Glutamatergic neuron (in vitro differentiated cells): Measurements from ENCODE around the gene ZNF579. TPM values are rescaled to one million over a fixed set of nuclear protein-coding genes. Genes with fewer than 3 reads are reported as not detected.

Experiments used
- DNase-seq: peaks from one replicate; pipeline ENCODE4 v3.0.0; 2022
- H3K27ac Mint-ChIP-seq: one replicate; pipeline ENCODE4 v1.8.0; 2020; ENCODE audit warnings: mild to moderate bottlenecking, mixed read lengths, inconsistent platforms; ENCODE audit not compliant: unreplicated experiment
- H3K27me3 Mint-ChIP-seq: one replicate; pipeline ENCODE4 v1.8.0; 2020; ENCODE audit warnings: mild to moderate bottlenecking, moderate library complexity, mixed read lengths, inconsistent platforms; ENCODE audit not compliant: unreplicated experiment
- H3K36me3 Mint-ChIP-seq: one replicate; pipeline ENCODE4 v1.8.0; 2020; ENCODE audit warnings: mild to moderate bottlenecking, mixed read lengths, inconsistent platforms; ENCODE audit not compliant: unreplicated experiment
- H3K4me1 Mint-ChIP-seq: one replicate; pipeline ENCODE4 v1.8.0; 2020; ENCODE audit warnings: mild to moderate bottlenecking, low read depth, mixed read lengths, inconsistent platforms; ENCODE audit not compliant: unreplicated experiment
- H3K4me3 Mint-ChIP-seq: one replicate; pipeline ENCODE4 v1.8.0; 2020; ENCODE audit warnings: mild to moderate bottlenecking, mixed read lengths, inconsistent platforms; ENCODE audit not compliant: unreplicated experiment
- H3K9me3 Mint-ChIP-seq: one replicate; pipeline ENCODE4 v1.8.0; 2020; ENCODE audit warnings: mild to moderate bottlenecking, moderate library complexity, mixed read lengths, inconsistent platforms; ENCODE audit not compliant: unreplicated experiment
- total RNA-seq: library from RNA; stranded (reverse); fragmentation: NEBNext Ultra II Directional; extraction: Animal tissue kit (Norgen Biotek cat#: 25700); gene quantifications from one replicate; pipeline ENCODE4 v1.2.1, GENCODE V29; 2021; ENCODE audit not compliant: unreplicated experiment
- TF ChIP-seq, protein P1 (sequence below): fragments of 200-600 bp; sonication (generic); IDR thresholded peaks from one replicate; pipeline ENCODE4 v1.5.0; 2021; ENCODE audit not compliant: partially characterized antibody, unreplicated experiment

Gene ZNF579
- total RNA-seq, 1 donor from 2014 or later, result 48.9 TPM

DNA sequence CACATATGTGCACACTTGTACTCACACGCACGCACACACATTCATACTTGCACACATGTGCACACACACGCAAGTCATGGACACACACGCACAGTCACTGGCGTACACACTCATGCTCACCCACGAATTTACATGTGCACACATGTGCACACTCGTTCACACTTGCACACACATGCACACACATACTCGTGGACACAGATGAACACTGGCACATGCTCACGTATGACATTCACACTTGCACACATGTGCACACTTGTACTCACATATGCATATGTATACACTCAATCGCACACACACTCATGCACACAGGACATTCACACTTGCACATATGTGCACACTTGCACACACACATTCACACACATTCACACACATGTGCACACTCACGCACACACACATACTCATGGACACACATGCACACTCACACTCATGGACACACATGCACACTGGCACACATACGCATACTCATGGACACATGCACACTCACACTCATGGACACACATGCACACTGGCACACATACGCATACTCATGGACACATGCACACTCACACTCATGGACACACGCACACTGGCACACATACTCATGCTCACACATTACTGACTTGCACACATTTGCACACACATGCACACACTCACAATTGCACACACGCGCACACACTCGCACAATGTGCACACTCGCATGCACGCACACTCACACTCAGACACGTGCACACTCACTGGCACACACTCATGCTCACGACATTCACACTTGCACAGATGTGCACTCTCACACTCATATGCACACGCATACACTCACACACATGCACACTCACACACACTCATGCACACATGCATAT, 53.2 kb downstream of the ZNF579 start:
- H3K4me3 Mint-ChIP-seq, result no peak overlapping the region
- TF ChIP-seq, protein P1, sequence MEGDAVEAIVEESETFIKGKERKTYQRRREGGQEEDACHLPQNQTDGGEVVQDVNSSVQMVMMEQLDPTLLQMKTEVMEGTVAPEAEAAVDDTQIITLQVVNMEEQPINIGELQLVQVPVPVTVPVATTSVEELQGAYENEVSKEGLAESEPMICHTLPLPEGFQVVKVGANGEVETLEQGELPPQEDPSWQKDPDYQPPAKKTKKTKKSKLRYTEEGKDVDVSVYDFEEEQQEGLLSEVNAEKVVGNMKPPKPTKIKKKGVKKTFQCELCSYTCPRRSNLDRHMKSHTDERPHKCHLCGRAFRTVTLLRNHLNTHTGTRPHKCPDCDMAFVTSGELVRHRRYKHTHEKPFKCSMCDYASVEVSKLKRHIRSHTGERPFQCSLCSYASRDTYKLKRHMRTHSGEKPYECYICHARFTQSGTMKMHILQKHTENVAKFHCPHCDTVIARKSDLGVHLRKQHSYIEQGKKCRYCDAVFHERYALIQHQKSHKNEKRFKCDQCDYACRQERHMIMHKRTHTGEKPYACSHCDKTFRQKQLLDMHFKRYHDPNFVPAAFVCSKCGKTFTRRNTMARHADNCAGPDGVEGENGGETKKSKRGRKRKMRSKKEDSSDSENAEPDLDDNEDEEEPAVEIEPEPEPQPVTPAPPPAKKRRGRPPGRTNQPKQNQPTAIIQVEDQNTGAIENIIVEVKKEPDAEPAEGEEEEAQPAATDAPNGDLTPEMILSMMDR, result no peak
- H3K9me3 Mint-ChIP-seq, result peaks cover 2% of the 10 kb centered on the region
- peaks cover 2% of the 10 kb centered on the region for H3K27me3 Mint-ChIP-seq
- no peaks in the 10 kb centered on the region for H3K36me3 Mint-ChIP-seq
- H3K4me1 Mint-ChIP-seq, result peaks cover 2% of the 10 kb centered on the region
- DNase-seq, result no peak
- no peak overlapping the region for H3K27ac Mint-ChIP-seq

Other genes starting within 250 kb of the ZNF579 start
- 105 TPM for gene KMT5C, start 241.0 kb downstream of the ZNF579 start, total RNA-seq
- 2.8 TPM for gene COX6B2, start 226.1 kb downstream of the ZNF579 start, total RNA-seq
- gene GARIN5B, start 217.6 kb downstream of the ZNF579 start, total RNA-seq, result 0.17 TPM
- 18.1 TPM for gene IL11, start 210.4 kb downstream of the ZNF579 start, total RNA-seq
- 3.7 TPM for gene TMEM190, start 204.0 kb downstream of the ZNF579 start, total RNA-seq
- gene TMEM238, start 196.6 kb downstream of the ZNF579 start, total RNA-seq, result 1.3 TPM
- 1,087 TPM for gene RPL28, start 194.9 kb downstream of the ZNF579 start, total RNA-seq
- gene UBE2S, start 173.1 kb downstream of the ZNF579 start, total RNA-seq, result 235 TPM
- 3.2 TPM for gene SHISA7, start 137.5 kb downstream of the ZNF579 start, total RNA-seq
- gene ISOC2, start 119.2 kb downstream of the ZNF579 start, total RNA-seq, result 24.9 TPM
- not detected for gene C19orf85, start 116.1 kb downstream of the ZNF579 start, total RNA-seq
- gene ZNF628, start 104.2 kb downstream of the ZNF579 start, total RNA-seq, result 13.7 TPM
- 125 TPM for gene NAT14, start 95.7 kb downstream of the ZNF579 start, total RNA-seq
- gene SSC5D, start 92.4 kb downstream of the ZNF579 start, total RNA-seq, result 7.6 TPM
- 0.42 TPM for gene SBK2, start 43.7 kb downstream of the ZNF579 start, total RNA-seq
- not detected for gene SBK3, start 35.3 kb downstream of the ZNF579 start, total RNA-seq
- gene FIZ1, start 18.7 kb upstream of the ZNF579 start, total RNA-seq, result 26.0 TPM
- gene ZNF524, start 19.4 kb upstream of the ZNF579 start, total RNA-seq, result 6.7 TPM
- 14.6 TPM for gene ZNF865, start 24.8 kb upstream of the ZNF579 start, total RNA-seq
- gene ZNF784, start 43.7 kb upstream of the ZNF579 start, total RNA-seq, result 8.4 TPM
- gene ZNF580, start 60.2 kb upstream of the ZNF579 start, total RNA-seq, result 43.6 TPM
- 31.0 TPM for gene ZNF581, start 62.8 kb upstream of the ZNF579 start, total RNA-seq
- gene CCDC106, start 67.4 kb upstream of the ZNF579 start, total RNA-seq, result 32.1 TPM
- gene U2AF2, start 74.2 kb upstream of the ZNF579 start, total RNA-seq, result 216 TPM
- 150 TPM for gene EPN1, start 94.4 kb upstream of the ZNF579 start, total RNA-seq
- not detected for gene NLRP9, start 157.6 kb upstream of the ZNF579 start, total RNA-seq
- not detected for gene RFPL4A, start 178.2 kb upstream of the ZNF579 start, total RNA-seq
- 0.96 TPM for gene RFPL4AL1, start 188.3 kb upstream of the ZNF579 start, total RNA-seq